HG03280 (cell line): Measurements from ENCODE around the gene RHEX.

Experiments
- ATAC-seq: cut with Tn5 transposase; IDR thresholded peaks from one replicate; pipeline ENCODE4 v1.9.1; 2021; ENCODE audit warnings: mild to moderate bottlenecking, moderate library complexity; ENCODE audit not compliant: unreplicated experiment

Gene RHEX

DNA sequence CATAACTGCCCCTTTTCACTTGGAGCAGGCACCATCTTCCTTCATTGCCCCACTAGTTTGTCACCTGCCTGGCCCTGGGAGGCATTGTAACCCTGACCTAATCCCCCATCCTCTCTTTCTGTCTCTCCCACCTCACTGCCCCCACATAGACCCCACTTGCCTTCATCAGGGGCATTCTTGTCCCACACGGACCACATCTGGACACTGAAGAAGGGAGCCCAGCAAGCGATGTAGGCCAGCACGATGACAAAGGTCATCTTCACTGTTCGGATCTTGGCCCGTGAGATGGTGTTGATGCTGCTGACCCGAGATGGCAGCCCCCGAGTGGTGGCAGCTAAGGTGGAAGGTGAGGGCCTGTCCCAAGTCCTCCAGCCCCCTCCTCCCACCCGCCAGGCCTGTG, 62.8 kb downstream of the RHEX start:
- no peak for ATAC-seq

DNA sequence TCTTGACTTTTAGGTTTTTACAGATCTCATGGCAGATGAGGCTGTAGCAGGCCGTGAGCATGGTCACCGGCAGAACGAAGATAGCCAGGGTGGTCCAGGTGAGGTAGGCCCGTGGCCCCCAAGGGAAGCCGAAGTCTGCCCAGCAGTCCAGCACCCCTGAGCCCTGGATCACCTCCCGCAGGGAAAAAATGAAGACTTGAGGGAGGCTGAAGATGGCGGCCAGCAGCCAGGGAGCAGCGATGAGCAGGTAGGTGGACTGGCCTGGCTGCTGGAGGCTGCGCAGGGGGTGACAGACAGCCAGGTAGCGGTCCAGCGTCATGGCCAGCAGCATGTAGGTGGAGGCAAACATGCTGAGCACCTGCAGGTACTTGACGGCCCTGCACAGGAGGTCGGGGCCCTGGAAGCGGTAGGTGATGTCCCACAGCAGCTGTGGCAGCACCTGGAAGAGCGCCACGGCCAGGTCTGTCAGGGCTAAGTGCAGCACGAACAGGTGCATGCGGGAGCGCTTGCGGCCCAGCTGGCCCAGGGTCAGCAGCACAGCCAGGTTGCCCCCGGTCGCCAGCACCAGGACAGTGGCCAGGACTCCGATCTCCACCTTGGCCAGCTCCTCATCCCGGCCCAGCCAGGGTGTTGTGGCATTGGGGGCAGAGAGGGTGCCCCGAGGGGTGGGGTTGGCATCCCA, 63.4 kb downstream of the RHEX start:
- no peak for ATAC-seq

DNA sequence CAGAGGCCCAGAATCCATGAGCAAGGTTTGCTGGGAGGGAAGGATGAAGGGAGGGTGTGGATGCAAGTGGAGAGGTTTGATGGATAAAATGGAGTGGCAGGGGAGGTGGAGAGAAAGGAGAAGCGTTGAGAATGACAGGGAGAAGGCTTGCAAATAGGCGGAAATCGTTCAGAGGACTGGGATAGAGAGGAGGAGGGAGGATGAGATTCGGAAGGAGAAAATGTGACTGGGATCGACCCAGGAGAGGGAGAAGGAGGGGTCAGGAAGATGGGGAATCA, 63.8 kb downstream of the RHEX start:
- ATAC-seq: no peak

DNA sequence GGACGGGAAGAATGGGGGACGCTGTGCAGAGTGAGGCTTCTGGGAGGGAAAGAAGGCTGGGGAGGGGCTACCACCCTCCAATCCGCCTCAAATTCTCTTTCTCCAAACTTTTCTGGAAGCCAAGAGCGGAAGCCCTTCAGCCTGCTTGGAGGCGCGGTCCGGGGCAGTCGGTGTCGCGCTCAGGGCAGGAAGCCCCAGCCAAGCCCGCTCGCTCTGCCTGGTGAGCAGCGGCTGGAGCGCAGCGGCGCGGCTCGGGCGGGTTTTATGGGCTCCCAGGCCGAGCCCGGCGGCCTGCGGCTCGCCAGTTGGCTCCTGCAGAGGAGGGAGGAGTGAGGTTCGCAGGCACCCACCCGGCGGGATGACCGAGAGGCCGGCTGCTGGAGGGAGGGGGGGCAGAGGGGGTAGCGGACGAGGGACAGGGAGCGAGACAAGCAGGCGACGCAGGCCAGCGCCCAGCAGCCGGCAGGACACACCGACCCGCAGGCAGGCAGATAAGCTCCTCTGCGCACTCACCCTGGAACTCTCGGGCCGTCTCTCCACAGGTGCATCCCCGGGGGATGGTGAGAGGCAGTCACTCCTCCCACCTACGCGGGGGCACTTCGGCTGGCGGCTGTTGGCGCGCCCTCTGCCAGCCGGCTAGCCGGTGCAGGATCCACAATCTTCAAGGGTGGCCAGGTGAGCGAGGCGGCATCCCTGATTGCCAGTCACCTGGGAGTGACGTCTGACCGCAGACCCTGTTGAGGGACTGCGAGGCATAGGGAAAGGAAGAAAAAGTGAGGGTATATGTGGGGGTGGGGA, 64.4 kb downstream of the RHEX start, which contains the start of gene AVPR1B:
TSS of gene AVPR1B (minus strand) at position 238 of the 798 bp plus-strand sequence. CDS start 498 bp downstream, outside the sequence.
- no peak for ATAC-seq

- no peak for ATAC-seq
These were observed 67.4 kb downstream of the RHEX start for GRCh38 chr1:206120406-206120805.

DNA sequence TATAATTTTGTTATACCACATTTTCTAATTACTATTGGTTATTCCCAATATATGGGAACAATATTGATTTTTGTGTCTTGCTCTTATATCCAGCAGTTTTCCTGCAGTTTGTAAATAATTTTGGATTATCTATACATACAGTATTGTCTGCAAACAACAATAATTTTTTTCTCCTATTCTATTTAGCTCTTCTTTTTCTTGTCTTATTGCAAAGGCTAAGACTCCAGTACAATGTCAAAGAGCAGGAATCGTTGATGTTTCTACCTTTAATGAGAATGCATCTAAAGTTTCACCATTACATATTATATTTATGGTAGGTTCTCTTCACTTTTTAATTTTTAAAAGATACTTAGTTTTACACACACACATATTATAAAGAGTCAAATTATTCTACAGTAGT, 68.3 kb downstream of the RHEX start:
- no peak for ATAC-seq

- no peak for ATAC-seq
These were observed 69.7 kb downstream of the RHEX start for GRCh38 chr1:206122686-206123085.

GRCh38 chr1:206125346-206125745, 72.4 kb downstream of the RHEX start:
- no peak for ATAC-seq

DNA sequence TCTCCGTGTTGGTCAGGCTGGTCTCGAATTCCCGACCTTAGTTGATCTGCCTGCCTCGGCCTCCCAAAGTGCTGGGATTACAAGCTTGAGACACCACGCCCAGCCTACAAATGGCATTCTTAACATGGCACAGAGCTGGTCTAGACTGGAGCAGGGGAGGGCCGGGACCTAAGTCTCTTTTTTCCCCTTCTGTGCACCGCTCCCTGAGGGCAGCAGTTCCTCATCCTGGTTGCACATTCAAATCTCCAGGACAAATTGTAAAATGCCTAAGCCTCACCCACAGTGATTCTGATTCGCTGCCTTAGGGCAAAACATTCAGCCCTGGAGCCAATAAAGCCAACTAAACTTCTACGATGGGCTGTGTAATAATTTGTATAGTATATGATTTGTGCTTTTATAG, 74.4 kb downstream of the RHEX start:
- ATAC-seq: no peak

GRCh38 chr1:206128196-206128595, 75.2 kb downstream of the RHEX start:
- no peak for ATAC-seq

- ATAC-seq: no peak
These were observed 78.1 kb downstream of the RHEX start for GRCh38 chr1:206131037-206131436.

DNA sequence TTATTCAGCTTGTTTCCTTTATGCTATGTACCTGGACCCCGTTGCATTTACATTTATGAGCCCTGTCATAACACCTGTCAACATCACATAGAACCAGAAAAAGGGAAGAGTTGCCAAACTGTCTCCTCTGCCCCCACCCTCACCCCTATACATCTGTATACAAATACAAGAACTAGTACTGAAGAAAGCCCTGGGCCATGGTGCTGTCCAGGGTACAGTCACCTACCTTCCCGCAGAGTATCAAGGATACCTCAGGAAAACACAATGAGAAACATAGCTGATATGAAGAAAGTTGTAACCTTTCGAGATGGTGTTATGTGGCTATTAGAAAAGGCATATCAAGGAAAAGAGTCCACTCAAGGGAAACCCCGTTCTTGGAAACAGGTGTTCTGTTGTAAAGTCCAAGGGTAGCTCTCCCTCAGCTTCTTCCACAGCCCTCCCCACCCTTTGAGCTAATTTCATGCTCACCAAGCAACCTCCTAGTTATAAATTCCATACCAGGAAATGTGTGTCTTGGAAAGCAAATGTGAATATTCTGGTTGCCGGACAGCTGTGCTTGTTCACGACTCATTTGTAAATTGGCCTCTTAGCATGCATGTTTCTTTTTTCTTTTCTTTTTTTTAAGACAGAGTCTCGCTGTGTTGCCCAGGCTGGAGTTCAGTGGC, 80.9 kb downstream of the RHEX start:
- ATAC-seq: no peak

GRCh38 chr1:206135248-206135647, 82.3 kb downstream of the RHEX start:
- ATAC-seq: no peak

- ATAC-seq: no peak
These were observed 83.3 kb downstream of the RHEX start for GRCh38 chr1:206136241-206136640.

GRCh38 chr1:206142011-206142410, 89.0 kb downstream of the RHEX start:
- no peak for ATAC-seq

DNA sequence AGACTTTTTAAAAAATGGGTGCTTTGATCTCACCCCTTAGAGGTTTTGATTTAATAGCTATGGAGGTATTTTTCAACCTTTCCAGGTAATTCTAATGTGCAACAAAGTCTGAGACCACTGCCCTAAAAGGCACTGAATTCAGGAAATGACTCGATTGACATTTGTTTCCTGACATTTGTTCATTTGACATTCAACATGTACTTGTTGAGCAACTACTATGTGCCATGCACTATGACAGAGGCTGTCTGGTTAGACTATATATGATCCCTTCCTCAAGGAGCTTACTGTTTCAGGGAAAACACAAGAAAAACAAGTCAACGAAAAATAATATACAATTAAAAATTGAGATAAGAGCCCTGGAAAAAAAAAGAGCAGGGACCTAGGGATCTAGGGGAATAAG, 89.8 kb downstream of the RHEX start:
- ATAC-seq: no peak

- ATAC-seq: no peak
These were observed 90.7 kb downstream of the RHEX start for GRCh38 chr1:206143537-206144172.

DNA sequence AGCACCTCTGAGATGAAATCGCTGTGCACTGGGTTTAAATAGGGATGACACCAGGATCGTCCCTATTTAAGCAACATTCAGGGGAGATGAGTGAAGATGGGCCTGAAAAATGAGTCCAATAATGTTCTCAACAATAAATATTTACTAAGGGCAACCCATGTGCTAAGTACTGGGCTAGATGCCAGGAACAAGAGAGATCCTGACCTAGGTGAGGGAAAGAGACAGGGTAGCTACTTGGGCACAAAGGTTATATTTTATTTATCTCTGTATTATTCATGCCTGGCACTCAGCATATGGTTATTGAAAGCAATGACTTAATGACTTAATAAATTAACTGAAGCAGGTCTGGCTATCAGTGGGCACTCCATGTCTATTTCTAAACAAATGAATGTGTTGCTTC, 91.6 kb downstream of the RHEX start:
- ATAC-seq: no peak

- no peak for ATAC-seq
These were observed 92.9 kb downstream of the RHEX start for GRCh38 chr1:206145771-206146290.
